HG03139 (cell line): ENCODE measurements around the gene SLC16A6.
"Not testable (repeated sequence)": the region's sequence is repeated elsewhere in the genome, so short reads cannot be mapped to it uniquely, and the experiment has no call there.

Experiments
- ATAC-seq: cut with Tn5 transposase; IDR thresholded peaks from one replicate; pipeline ENCODE4 v1.9.1; 2021; ENCODE audit not compliant: unreplicated experiment

The SLC16A6 gene

GRCh38 chr17:68291836-68292688 lies 1.1 kb upstream of the SLC16A6 start:
- ATAC-seq, result peak; percentile 56

DNA sequence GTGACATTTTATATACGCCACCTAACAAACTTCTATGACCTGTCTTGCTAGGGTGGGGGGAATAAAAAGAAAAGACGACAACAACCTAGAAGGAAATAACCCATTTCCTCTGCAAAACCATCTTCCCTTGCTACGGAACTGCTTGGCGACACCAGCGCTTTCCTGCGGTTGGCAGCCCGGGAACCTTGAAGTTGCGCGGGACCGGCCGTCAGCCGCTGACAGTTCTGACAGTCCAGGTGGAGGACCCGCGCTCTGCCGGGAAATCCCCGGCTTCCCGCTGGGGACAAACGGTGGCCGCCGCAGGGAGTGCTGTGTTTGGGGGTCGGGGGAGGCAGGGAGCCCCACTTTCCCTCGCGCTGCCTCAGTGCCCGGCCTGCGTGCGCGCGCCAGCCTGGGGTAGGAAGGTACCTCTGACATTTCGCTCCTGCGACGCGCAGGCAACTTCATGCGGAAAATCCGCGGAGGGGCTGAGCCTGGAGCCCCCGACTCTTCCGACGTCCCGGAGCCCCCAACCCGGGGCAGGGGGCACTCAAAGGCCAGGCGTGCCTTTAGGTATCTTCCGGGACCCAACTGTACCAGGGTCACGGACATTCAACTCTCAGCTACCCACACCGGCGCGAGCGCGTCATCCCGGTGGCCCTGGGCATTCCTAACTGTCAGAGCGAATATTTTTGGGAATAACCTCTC lies 516 bp downstream of the SLC16A6 start:
- no peak for ATAC-seq

DNA sequence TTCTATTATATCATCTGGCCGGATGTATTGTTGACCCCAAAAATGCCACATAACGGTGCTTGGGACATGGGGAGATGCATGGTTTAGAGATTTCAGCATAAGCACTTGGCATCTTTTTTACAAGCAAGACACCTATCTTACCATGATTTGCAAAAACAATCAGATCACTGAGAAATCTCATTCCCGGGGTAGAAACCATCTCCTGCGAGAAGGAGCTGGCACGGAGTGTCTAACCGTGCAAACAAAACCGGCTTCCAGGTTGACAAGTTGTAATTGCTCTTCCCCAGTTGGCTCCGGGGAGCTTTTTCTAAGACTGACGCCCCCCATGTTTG lies 1.0 kb downstream of the SLC16A6 start:
- ATAC-seq, result no peak

- no peak for ATAC-seq
Measured at GRCh38 chr17:68289473-68289872, 1.5 kb downstream of the SLC16A6 start.

- ATAC-seq, result no peak
Measured at GRCh38 chr17:68288804-68289203, 2.1 kb downstream of the SLC16A6 start.

DNA sequence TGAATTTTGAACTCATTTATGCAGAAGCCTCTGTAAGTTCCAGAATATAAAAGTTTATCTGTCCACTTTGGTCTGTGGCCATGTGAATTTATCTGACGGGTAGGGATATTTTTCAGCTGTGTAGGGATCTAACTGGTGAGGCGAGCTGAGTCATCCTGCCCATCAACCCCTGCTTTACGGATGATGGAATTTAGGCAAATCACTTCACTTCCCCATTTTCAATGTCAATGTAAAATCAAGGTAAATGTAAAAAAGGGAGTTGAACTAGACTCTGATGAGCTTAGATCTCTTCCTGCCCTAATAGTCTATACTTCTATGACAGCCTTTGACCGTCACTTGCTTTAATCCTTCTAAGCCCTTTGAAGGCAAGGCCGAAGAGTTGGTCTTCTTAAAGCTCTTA lies 2.6 kb downstream of the SLC16A6 start:
- ATAC-seq, result no peak

GRCh38 chr17:68281965-68282364 lies 9.0 kb downstream of the SLC16A6 start:
- not testable (repeated sequence) for ATAC-seq

GRCh38 chr17:68277807-68278206 lies 13.1 kb downstream of the SLC16A6 start:
- no peak for ATAC-seq

DNA sequence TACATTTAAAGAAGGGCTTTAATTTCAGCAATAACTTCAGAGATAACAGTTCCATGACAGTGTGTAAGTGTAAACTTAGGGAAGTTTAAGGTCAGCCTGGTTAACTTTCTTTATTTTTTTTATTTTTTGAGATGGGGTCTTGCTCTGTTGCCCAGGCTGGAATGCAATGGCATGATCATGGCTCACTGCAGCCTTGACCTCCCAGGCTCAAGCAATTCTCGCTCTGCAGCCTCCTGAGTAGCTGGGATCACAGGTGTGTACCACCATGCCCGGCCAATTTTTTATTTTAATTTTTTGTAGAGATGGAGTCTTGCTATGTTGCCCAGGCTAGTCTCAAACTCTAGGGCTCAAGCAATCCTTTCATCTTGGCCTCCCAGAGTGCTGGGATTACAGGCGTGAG lies 14.6 kb downstream of the SLC16A6 start:
- ATAC-seq, result not testable (repeated sequence)

- ATAC-seq, result no peak
Measured at GRCh38 chr17:68273722-68274121, 17.2 kb downstream of the SLC16A6 start.

- not testable (repeated sequence) for ATAC-seq
Measured at GRCh38 chr17:68265833-68266232, 25.1 kb downstream of the SLC16A6 start.

- ATAC-seq, result not testable (repeated sequence)
Measured at GRCh38 chr17:68263101-68263681, 27.7 kb downstream of the SLC16A6 start.

- not testable (repeated sequence) for ATAC-seq
Measured at GRCh38 chr17:68262467-68262866, 28.5 kb downstream of the SLC16A6 start.

- no peak for ATAC-seq
Measured at GRCh38 chr17:68260051-68260762, 30.7 kb downstream of the SLC16A6 start.

- ATAC-seq, result not testable (repeated sequence)
Measured at GRCh38 chr17:68259648-68259951, 31.3 kb downstream of the SLC16A6 start.

DNA sequence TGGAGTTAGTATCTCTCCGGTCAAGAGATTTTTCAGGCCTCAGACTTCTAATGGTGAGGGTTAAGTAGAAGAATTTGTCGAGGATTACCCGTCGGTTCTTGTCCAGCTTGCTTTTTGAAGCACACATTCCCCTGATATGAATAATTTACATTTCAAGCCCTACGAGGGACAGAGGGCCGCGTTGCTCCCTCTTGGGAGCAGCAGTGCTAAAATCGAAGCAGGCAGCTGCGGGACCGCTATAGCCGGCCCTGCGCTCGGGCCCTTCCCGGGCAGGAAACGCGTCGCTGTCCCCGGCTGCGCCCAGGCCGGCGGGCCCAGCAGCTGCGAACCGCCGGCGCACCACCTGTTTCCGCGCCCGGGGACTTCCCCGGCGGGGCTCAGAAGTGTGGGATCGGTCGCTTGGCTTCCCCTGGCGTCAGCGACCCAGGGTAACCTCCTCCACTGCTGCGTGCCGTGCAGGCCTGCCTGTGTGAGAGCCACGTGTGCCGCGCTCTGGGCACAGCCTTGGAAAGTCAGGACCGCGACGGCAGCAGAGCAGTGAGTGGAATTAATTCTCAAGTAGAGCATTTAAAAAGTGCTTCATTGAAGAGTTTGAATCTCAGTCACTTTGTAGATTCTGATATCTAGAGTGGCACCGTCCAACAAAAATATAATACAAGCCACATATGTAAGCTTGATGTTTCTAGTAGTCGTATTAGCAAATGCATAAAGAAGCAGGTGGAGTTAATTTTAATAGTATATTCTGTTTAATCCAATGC lies 31.9 kb downstream of the SLC16A6 start:
- peak; percentile 92 for ATAC-seq

GRCh38 chr17:68257934-68258333 lies 33.0 kb downstream of the SLC16A6 start:
- no peak for ATAC-seq

DNA sequence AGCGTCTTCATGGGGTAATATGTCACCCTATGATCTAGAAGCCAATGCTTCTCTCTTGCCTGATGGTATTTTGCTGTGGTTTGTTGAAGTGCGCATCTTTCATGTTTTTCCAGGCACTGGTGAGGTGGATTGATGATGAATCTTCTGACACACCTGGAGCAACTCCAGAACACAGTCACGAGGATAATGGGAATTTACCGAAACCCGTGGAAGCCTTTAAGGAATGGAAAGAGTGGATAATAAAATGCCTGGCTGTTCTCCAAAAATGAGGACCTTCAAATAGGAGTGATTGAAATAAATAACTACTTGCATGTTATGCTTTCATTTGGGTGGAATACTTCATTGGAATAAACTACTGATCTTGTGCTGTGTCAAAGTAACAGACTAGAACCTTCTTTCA lies 34.2 kb downstream of the SLC16A6 start:
- not testable (repeated sequence) for ATAC-seq

DNA sequence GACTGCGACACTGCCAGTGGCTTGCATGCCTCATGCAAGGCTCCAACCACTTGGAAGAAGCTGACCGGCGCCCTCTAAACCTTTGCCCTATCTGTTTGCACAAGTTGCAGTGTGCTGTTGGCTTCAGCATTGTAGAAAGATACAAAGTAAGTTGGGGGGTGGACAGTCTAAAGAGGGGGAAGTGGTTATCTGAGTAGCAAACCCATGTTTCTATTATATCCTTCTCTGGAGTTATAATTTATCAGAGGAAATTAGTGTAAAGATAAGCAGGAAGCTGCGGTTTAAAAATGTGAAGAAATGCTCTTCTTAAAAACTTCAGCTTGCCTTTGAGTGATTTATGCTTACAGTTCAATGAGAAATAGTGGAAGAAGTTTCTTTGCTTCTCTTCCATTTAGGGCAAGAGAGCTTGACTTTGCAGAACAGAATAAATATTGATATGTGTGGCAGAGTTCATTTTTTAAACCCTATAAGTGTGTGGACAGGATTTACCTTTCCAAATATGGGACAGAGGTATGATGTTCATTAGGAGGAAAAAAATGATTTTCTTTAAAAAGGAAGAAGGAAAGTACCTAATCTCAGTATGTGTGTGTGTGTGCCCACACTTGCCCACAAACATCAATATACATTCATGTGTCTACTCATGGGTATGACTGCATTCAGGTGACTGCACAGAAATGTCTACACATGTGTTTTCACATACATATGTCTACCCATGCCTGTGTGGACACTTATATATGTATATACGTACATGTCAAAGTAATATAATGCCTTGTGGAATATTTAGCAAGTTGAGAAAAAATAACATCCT lies 35.0 kb downstream of the SLC16A6 start:
- ATAC-seq, result no peak

DNA sequence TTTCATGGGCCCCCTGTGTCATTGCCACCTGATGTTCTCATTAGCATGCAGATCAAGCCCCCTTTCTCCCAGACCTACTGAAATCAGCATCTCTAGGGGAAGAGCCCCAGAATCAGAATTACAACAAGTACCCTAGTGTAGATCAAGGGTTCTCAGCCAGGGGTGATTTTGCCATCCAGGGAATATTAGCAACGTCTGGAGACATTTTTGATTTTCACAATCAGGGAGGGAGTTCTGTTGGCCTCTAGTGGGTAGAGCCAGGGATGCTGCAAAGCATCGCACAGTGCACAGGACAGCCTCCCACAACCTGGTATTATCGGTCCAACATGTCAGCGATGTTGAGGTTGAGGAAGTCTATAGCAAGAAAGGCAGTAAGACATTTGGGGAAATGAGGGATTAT lies 35.8 kb downstream of the SLC16A6 start:
- ATAC-seq, result no peak
